22Rv1 (cell line): ENCODE measurements around the gene GDF15.

ENCODE experiments used
- CTCF ChIP-seq: fragments of 450-650 bp; IDR thresholded peaks from 2 replicates; pipeline ENCODE4 v1.5.1; 2017; ENCODE audit warnings: mild to moderate bottlenecking
- ZFX ChIP-seq: fragments of 450-650 bp; IDR thresholded peaks from 2 replicates; pipeline ENCODE4 v1.6.1; 2017; ENCODE audit warnings: antibody characterized with exemption, borderline replicate concordance

GRCh38 chr19:18344582-18344950 is 41.4 kb upstream of the GDF15 start:
- TF ChIP-seq CTCF (no peak), ZFX (no peak)
